HG02870 (cell line): ENCODE results near the gene ARL13B.
"Not testable (repeated sequence)": the region's sequence is repeated elsewhere in the genome, so short reads cannot be mapped to it uniquely, and the experiment has no call there.

ENCODE experiments used
- ATAC-seq: cut with Tn5 transposase; IDR thresholded peaks from one replicate; pipeline ENCODE4 v1.9.1; 2021; ENCODE audit warnings: mild to moderate bottlenecking, moderate library complexity; ENCODE audit not compliant: unreplicated experiment

Gene ARL13B

DNA sequence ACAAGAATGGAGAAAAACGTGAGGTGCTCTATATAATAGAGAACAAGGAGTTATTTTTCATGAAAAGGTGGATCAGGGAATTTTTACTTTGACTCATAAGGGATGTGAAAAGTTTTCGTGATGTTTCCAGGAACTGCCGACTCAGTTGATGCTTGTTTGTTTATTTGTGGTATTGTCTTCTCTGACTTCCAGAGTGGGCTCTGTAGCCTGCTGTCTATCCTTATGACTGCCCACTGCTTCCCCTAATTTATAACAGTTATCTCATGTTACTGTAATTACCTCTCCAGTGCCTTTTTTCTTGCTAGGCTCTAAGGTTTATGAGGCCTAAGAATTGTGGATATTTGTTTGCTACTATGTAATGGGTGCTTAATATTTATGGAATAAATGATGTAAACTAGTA, 12.3 kb downstream of the ARL13B start:
- ATAC-seq, result no peak

DNA sequence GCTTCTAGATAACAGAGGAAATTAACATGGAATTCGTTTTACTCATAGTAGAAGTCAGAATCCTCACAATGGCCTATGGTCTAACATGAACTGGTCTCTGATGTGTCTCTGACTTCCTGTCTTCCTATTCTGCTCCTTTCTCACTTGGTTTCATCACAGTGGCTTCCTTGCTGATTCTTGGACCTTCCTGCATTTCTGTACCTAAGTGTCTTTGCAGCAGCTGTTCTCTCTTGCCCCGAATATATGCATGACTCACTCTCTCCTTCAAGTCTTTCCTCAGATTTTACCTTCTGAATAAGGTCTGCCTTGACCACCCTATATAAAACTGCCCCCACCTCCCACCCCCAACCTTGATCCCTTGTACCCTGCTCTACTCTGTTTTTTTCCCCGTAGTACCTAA, 14.1 kb downstream of the ARL13B start:
- ATAC-seq, result no peak

DNA sequence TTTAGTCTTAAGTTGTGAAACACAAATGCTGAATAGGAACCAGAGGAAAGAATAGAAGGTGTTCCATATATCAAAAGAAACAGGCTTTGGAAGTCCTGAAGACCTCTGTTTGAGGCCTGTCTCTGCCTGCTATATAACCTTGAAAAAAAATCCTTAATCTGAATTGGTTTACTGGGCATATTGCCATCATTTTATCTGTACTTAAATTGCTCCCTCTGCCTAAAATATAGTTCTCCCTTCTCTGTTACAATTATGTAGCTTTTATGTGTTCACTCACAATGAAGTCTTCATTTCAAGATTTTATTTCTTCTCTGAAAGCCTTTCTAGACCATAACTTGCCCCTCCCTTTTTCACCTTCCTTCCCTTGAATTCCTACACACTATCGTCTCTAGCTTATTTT, 21.2 kb downstream of the ARL13B start:
- ATAC-seq, result no peak

DNA sequence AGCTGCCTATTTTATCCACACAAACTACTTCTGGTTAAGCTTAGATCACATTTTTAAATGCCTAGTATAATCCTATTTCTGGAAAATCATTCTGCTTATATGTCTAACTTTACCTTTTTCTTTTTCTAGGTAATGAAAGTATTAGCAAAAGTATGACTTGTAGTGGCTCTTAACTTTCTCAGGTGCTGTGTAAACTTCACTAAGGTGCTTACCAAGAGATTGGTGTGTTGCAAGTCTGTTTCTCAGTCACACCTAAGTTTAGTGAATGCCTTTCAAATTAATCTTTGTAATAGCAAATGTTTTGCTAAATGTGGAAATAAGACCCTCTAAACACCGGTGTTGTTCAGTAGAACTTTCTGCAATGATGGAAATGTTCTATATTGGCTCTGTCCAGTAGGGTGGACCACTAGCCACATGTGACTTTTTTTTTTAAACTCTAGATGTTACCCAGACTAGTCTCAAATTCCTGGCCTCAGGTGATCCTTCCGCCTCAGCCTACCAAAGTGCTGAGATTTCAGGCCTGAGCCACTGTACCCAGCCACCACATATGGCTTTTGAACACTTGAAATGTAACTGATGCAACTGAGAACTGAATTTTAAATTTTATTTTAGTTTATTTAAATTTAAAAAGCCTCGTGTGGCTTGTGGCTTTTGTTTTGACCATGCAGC, 22.0 kb downstream of the ARL13B start:
- ATAC-seq, result no peak

DNA sequence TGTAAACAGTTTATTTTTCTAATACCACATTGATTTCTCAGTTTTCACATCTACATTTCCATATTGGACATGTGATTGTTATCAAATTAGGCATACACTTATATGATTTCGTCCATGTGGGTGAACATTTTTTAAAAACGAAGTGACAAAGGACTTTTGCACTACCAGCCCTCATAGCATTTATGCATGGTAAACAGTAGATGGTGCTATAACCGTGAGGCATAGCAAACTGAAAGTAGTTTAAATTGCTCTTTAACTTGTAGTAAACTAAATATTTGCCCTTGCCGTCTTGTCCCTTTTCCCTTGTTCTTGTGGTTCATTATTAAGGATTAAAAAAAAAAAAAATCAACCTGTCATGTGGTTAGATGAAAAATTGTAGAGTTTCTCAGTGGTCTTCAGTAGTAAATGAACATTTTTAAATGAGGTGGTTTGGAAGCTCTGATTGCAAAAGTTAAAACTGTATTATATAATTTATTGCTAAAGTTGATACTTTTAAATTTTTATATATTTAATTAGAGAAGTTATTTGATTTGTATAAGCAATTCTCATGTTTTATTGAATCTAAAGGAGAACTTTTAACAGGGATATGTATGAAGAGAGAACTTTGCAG, 24.5 kb downstream of the ARL13B start:
- ATAC-seq, result peak; percentile 78

DNA sequence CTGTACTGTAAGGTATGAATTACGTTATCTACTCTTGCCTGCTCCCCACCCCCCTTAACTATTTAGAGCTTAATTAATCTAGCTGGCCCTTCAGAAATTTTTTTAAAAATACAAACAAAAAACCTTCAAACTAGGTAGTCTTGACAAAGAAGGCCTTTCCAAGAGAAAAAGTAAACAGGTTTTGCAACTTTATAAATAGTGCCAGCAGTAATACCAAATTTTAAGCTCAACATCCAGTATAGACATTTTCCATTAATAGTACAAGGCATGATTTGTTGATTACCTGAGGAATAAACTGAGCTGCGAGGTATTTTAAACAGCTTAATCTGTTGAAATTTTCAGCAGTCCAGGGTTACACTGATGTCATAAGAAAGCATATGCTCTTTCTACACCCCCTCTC, 28.3 kb downstream of the ARL13B start:
- ATAC-seq, result no peak

DNA sequence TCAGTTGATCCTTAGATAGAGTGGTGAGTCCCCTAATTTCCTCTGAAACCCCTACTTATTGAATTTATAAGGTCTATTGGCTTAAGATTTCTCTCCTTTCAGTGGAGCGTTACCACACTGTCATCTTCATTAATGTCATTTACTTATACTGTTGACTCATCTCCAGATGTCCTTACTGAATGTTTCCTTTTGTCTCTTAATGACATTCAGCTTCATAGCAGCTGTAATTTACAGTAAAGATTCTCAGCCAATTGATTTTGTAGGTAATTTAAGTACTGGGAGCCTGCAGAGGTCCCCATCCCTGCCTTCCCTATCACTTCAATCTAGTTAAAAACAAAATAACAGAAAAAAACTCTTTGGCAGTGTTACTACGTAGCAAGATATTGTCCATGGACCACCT, 29.7 kb downstream of the ARL13B start:
- no peak for ATAC-seq

DNA sequence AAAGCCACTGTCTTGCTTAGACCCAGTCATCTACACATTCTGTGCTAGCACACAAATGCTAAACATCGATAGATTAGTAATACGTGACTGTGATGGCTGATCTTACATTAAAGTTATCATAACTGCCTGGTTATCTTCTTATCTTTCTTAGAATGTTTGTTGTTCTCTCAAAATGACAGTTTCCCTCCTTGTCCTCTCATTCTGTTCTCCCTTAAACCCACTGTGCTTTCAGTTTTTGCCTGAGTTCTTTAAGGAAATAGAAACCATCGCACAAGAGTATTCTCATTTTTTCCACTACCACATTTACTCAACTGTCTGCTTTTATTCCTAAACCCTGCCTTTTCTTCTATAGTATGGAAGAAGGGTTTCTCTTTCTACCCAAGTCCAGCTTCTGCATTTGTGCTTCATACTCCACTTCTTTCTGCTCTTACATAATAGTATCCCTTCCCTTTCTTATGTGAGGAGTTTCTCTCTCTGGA, 31.3 kb downstream of the ARL13B start:
- no peak for ATAC-seq

DNA sequence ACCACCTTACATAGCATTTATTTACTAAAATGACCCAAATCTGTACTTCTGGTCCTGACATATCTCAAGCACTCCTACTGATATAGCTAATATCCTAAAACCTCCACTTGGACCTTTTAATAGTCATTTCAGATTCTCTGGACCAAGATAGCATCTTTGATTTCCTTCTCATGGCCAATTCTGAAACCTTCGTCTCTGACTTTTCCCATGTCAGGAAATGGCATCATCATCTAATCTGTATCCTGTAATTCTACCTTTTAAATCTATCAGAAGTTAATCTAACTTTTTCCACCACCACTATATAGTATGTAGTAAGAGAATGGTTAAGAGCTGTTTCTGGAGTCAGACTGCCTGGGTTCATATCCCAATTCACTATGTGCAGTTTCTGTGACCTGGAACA, 32.2 kb downstream of the ARL13B start:
- ATAC-seq, result no peak

DNA sequence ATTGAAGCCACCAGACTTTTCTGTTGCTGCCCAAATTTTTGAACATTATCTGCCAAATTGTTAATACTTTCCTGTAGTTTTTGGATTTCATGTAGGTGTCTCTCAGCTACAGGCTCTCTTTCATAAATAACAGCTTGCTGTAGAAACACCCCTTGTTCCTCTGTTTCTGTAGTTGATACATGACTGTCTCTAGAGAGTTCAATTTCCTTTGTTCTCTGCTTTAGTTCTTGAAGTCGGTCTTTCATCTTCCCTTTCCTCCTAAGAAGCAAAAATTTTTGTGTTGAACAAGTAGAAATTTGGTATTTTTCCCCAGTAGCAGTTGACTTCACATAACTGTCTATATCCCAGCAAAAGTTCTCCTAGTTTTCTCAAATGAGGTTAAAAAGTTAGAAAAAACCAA, 35.1 kb downstream of the ARL13B start:
- ATAC-seq, result no peak

DNA sequence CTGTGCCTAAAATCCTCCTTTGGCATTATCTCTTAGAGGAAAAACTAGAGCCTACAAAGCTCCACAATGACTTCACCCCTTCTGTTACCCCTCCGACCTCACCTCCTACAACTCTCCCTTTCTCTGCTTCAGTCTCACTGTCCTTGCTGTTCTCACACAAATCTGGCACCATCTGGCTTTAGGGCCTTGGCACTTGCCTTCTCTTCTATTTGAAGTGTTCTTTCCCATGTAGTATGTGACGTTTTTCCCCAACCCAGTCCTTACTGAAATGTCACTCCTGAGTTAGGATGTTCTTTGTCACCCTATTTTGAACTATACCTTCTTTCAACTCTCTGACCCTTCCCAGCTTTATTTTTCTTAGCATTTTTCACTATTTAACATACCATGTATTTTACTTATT, 39.7 kb downstream of the ARL13B start:
- ATAC-seq, result no peak

DNA sequence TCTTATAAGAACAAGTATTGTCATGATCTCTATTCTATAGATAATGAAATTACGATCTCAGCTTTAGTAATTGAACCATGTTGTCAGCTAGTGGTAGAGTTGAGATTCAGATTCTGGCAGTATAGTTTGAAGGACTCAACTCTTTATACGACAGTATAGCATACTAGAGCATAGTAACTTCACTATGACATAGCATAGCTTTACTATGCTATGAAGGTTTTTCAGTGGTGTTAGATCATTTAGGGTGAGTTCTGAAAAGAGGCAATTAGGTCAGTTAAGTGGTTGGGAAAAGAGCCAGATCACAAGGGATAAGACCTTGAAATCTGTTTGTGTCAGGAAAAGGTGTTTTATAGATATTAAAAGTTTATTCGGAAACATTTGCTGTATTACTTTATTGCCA, 40.3 kb downstream of the ARL13B start:
- ATAC-seq, result no peak

DNA sequence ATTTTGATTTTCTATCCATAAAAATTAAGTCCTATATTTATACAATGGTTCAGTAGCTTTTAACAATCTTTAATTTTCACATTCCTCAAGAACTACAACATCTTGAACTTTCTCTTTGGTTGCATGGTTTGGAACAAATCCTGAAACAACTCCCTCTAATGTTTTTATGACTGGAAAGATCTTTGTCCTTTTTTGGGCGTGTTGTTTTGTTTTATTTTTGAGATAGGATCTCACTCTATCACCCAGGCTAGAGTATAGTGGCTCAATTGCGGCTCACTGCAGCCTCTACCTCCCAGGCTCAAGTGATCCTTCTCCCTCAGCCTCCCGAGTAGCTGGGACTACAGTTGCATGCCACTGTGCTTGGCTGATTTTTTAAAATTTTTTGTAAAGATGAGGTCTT, 44.4 kb downstream of the ARL13B start:
- no peak for ATAC-seq

DNA sequence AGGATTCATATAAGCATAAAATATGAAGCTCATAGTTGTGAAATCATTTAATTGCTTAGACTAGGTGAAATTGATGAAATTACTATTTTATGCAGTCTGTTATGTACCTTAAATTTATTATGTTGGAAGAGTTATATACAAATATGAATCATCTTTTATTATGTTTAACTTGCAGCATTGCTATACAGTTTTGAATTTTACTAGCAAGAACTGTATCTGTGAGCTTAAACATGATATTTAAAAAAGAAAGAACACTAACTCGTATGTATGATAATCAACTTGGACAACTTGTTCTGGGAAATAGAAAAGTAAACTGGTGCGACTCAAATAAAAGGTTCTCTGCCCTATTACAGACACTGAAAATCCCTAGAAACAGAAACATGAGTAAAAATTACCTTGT, 46.7 kb downstream of the ARL13B start:
- ATAC-seq, result no peak

DNA sequence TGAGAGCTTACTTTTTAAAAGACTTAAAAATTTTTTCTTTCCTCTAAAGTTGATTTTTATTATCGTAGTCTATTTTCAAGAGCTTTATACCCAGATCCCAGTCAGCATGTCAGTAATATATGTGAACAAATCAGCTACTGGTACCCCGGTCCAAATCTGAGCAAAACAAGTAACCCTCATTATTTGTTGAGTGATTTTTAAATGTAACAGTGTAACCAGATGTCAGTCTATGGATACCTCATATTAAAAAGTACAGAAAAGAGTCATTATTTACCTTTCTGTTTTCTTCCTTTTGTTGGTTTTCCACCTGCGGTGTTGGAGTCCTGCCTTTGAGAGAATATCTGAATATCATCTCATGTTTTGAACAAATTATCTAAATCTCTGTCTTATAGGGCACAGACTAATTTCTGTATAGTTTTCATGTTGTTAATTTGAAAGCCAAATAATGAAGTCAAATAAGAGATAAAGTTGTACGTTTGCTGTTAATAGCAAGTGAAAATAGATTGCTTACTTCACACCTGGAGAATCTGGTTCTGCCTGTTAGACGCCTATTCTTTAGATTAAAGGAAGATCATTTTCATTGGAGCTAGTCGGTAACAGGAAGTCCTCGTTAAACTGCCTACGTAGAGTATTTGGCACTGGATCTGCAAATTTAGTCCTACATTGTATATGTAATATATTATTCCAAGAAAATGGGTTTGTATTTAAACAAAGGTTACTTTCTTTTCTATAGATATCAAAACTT, 48.3 kb downstream of the ARL13B start, which contains the start of gene STX19:
Gene STX19 (minus strand): TSS at position 505 of the 745 bp plus-strand sequence. CDS start 13,328 bp downstream, outside the sequence.
- ATAC-seq, result no peak

DNA sequence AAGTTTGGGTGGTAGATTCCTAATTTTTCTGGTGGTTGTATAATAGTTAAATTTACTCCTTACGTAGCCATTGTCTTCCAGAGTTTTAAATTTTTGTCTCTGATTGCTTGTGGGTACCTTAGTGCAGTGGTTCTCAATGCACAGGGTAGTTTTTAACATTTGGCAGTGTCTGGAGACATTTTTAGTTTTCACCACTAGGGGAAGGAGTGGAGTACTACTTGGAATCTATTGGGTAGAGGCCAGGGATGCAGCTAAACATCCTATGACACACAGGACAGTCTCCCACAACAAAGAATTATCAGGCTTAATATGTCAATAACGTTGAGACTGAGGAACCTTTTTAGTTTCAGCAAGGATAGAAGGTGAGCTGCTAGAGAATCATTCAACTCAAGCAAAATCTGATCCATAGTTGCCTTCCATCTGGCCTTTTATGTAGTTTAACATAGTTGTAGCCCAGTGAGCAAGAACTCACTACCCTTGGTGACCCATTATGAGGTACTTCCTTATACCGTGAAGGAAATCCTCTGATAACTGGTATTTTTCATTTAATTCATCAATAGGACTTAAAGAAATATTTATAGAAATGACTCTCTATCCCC, 57.1 kb downstream of the ARL13B start:
- peak; percentile 83 for ATAC-seq

DNA sequence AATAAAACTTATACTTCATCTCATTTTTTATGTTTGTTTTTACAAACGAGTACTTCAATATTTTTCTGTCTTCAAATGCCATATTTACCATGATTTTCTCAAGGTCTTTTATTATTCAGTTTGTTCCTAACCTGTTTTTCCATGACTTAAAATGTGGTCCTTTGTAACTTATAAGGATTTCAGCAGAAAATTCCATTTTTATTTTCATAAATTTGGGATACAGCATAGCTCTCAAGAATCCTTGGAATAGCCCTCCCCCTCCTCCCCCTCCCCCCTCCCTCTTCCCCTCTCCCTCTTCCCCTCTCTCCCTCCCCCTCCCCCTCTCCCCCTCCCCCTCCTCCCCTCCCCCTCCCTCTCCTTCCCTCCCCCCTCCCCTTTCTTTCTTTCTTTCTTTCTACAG, 63.3 kb downstream of the ARL13B start:
- no peak for ATAC-seq

DNA sequence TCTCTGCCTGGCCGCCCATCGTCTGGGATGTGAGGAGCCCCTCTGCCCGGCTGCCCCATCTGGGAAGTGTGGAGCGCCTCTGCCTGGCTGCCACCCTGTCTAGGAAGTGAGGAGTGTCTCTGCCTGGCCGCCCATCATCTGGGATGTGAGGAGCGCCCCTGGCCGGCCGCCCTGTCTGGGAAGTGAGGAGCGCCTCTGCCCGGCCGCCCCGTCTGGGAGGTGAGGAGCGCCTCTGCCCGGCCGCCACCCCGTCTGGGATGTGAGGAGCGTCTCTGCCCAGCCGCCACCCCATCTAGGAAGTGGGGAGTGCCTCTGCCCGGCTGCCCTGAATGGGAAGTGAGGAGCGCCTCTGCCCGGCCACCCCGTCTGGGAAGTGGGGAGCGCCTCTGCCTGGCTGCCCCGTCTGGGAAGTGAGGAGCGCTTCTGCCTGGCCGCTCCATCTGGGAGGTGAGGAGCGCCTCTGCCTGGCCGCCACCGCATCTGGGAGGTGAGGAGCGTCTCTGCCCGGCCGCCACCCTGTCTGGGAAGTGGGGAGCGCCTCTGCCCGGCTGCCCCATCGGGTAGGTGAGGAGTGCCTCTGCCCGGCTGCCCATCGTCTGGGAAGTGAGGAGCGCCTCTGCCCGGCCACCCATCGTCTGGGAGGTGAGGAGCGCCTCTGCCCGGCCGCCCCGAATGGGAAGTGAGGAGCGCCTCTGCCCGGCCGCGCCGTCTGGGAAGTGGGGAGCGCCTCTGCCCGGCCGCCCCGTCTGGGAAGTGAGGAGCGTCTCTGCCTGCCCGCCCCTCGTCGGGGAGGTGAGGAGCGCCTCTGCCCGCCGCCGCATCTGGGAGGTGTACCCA, 64.4 kb downstream of the ARL13B start:
- ATAC-seq, result not testable (repeated sequence)

DNA sequence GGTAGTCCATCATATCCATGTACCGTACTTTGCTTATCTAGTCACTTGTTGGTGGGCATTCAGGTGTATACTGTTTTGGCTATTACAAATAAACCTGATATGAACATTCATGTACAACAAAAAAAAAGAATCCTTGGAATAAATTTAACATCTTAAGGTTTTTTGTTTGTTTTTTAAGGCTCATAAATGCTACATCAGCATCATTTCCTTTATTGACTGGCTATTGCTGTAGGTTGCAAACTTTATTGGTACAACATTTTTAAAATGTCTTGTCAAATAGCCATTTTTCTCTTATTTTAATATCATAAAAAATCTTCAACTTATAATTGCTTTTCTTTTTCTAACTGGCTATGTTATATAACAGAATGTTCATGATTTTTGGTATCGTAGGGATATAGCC, 66.6 kb downstream of the ARL13B start:
- ATAC-seq, result no peak

DNA sequence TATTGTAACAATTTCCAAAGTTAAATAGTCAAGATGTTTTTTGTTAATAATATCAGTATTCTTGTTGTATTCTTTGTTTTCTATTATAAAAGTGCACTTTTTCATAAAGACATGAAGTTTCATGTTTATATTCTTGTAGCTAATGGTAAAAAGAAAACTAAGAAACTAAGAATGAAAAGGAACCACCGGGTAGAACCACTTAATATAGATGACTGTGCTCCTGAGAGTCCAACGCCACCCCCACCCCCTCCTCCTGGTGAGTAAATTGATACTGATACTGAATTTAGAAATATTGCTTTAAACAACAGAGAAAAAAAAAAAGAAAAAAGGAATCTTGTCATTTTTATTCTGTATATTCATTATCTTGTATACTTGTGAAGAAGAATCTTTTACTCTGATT, 69.3 kb downstream of the ARL13B start:
- ATAC-seq, result peak; percentile 67

DNA sequence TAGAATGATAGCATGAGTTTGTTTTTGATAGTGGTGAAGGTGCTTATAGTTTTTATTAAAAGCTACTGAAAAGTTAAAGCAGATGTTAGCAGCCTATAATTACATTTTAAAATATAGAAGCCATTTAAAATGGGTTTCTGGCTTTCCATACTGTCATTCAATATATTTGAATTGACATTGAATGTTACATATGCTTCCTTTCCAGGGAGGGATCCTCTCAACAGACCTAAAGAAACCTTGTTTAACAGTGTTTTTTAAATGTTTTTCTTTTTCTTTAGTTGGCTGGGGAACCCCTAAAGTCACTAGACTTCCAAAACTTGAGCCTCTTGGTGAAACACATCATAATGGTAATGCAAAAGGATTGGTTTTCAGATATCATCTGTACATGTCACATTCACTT, 70.6 kb downstream of the ARL13B start:
- ATAC-seq, result no peak
